ENCODE measurements around the gene ABCA2.

GRCh38 chr9:136958898-136959850, 68.9 kb downstream of the ABCA2 start:
- TF ChIP-seq EZH2 (IDR thresholded peaks at IDR 0.05; ENCODE audit: low read length): no peak
- TF ChIP-seq, protein P1, sequence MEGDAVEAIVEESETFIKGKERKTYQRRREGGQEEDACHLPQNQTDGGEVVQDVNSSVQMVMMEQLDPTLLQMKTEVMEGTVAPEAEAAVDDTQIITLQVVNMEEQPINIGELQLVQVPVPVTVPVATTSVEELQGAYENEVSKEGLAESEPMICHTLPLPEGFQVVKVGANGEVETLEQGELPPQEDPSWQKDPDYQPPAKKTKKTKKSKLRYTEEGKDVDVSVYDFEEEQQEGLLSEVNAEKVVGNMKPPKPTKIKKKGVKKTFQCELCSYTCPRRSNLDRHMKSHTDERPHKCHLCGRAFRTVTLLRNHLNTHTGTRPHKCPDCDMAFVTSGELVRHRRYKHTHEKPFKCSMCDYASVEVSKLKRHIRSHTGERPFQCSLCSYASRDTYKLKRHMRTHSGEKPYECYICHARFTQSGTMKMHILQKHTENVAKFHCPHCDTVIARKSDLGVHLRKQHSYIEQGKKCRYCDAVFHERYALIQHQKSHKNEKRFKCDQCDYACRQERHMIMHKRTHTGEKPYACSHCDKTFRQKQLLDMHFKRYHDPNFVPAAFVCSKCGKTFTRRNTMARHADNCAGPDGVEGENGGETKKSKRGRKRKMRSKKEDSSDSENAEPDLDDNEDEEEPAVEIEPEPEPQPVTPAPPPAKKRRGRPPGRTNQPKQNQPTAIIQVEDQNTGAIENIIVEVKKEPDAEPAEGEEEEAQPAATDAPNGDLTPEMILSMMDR (optimal IDR thresholded peaks at IDR 0.05 in 1 of 3, IDR thresholded peaks at IDR 0.05 in 1 of 3, conservative IDR thresholded peaks at IDR 0.05 in 1 of 3; ENCODE audit: extremely low read depth in 1 of 3, insufficient read depth in 2 of 3, low read length in 3 of 3): no peak

Data from keratinocyte (primary cell).